ENCODE data around the gene AKAP9.
"Not testable (repeated sequence)": the region's sequence is repeated elsewhere in the genome, so short reads cannot be mapped to it uniquely, and the experiment has no call there.

The AKAP9 gene

GRCh38 chr7:92137557-92137956 lies 196.9 kb downstream of the AKAP9 start:
- DNase-seq = no peak

GRCh38 chr7:92141161-92141560 lies 200.5 kb downstream of the AKAP9 start:
- no peak for DNase-seq

DNA sequence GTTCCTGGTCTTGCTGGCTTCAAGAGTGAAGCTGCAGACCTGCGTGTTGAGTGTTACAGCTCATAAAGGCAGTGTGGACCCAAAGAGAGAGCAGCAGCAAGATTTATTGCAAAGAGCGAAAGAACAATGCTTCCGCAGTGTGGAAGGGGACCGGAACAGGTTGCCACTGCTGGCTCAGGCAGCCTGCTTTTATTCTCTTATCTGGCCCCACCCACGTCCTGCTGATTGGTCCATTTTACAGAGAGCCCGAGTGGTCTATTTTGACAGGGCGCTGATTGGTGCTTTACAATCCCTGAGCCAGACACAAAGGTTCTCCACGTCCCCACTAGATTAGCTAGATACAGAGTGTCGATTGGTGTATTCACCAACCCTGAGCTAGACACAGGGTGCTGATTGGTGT lies 202.1 kb downstream of the AKAP9 start:
- DNase-seq = not testable (repeated sequence)

GRCh38 chr7:92143192-92143880 lies 202.7 kb downstream of the AKAP9 start:
- DNase-seq = not testable (repeated sequence)

DNA sequence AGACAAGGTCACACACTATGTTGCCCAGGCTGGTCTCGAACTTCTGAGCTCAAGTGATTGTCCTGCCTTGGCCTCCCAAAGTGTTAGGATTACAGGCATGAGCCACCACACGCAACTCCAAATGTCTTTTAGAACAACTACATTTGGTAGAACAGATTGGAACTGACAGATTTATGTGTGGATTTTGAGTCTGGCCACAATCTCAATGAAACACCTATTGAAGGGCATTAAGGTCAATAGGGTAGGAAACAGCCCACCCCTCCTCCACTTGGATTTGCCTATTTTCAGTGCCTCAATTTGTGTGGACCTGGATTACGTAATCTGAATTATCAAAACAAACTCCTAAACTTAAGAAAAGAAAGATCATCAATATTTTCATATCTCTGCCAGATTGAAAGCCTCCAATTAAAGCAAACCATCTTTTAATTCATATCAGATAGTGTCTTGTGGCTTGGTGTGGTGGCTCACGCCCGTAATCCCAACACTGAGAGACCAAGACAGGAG lies 209.1 kb downstream of the AKAP9 start:
- DNase-seq = no peak

GRCh38 chr7:92150450-92151017 lies 209.9 kb downstream of the AKAP9 start:
- DNase-seq = no peak

DNA sequence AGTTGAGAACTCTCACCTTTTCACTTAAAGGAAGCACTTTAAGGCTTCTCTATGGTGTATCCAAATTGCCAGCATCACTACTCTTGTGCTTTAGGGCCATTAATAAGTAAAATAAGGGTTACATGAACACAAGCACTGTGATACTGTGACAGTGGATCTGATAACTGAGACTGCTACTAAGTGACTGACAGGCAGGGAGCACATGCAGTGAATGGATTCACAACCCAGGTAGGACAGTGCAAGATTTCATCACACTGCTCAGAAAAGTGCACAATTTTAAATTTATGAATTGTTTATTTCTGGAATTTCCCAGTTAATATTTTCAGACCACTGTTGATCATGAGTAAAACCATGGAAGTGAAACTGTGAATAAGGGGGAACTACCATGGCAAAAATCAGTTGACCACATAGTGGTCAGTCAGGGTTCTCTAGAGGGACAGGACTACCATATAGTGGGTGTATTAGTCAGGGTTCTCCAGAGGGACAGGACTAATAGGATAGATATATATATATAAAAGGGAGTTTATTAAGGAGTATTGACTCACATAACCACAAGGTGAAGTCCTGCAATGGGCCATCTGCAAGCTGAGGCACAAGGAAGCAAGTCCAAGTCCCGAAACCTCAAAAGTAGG lies 214.6 kb downstream of the AKAP9 start:
- DNase-seq = no peak

- DNase-seq = no peak
Observed at GRCh38 chr7:92156990-92157389, 216.3 kb downstream of the AKAP9 start.

DNA sequence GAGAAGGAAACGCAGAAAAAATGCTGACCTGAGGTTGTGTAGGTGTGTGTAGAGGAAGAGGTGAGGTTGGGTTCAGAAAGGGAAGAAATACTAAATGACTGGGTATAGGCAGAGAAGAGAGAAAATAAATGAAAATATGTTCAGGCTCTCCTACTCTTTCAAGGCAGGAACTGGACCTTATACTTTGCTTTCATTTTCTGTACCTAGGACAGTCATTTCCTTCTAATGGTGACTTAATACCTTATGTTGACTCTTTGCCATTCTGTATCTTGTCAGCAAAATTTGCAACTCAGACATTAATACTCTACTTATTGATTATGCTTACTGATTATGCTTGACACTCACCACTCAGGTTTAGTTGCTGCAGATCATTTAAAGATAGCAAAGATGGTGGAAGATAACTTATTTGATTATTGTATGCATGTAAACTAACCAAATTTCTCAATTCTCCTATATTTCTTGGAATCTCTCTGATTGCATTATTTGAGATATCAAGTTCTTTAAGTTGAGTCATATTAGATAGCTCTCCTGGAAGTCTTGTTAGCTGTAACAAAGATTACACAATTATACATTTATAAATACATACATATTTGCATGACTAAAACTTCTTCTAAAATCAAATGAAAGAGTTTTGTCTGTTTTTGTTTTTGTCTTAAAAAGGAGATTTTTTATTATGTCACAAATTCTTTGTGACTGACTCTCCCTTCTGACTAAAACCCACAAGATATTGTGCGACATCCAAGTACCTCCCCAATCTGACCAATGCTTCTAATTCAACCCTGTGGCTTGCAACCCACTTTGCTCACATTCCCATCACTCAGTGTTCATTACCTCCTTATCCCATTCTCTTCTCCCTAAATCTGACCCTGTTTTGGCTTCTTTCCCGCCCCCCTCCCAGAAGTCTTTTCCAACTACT lies 218.3 kb downstream of the AKAP9 start:
- DNase-seq = no peak

Measured in midbrain (tissue), 1 donor.